Endometrial microvascular endothelial cells (primary cell): ENCODE data around the gene TMEM202. TPM values are rescaled to one million over a fixed set of nuclear protein-coding genes. Genes with fewer than 3 reads are reported as not detected.
"Not testable (repeated sequence)": the region's sequence is repeated elsewhere in the genome, so short reads cannot be mapped to it uniquely, and the experiment has no call there.

Experiments
- in situ Hi-C: cut with HindIII; loops from 2 replicates; pipeline ENCODE4 v1.10.0; 2017; ENCODE audit warnings: low sequenced_read_pairs, low pct_unique_long_range_greater_than_20kb; ENCODE audit errors: inconsistent ontology term
- total RNA-seq: library from RNA; depleted of rRNA; stranded (reverse); fragments of >200 nt; gene quantifications from one replicate; pipeline ENCODE4 v1.2.3, GENCODE V29; 2015; ENCODE audit errors: inconsistent ontology term

TMEM202 gene
- total RNA-seq, 1 donor from 2014 or later: not detected

- in situ Hi-C loops: no loop called here
Observed at GRCh38 chr15:72389231-72389630, 8.9 kb upstream of the TMEM202 start.

GRCh38 chr15:72396331-72396730 lies 1.8 kb upstream of the TMEM202 start:
- in situ Hi-C loops: not testable (repeated sequence)

GRCh38 chr15:72398648-72399047 lies 543 bp downstream of the TMEM202 start:
- in situ Hi-C loops: no loop called here

- in situ Hi-C loops: no loop called here
Observed at GRCh38 chr15:72402726-72403125, 4.6 kb downstream of the TMEM202 start.

GRCh38 chr15:72404356-72404755 lies 6.3 kb downstream of the TMEM202 start:
- in situ Hi-C loops: no loop called here

- in situ Hi-C loops: no loop called here
Observed at GRCh38 chr15:72404841-72405240, 6.7 kb downstream of the TMEM202 start.

GRCh38 chr15:72406936-72407335 lies 8.8 kb downstream of the TMEM202 start:
- in situ Hi-C loops: no loop called here

GRCh38 chr15:72411111-72411510 lies 13.0 kb downstream of the TMEM202 start:
- in situ Hi-C loops: no loop called here

- in situ Hi-C loops: no loop called here
Observed at GRCh38 chr15:72411544-72411943, 13.4 kb downstream of the TMEM202 start.

- in situ Hi-C loops: not testable (repeated sequence)
Observed at GRCh38 chr15:72413337-72413736, 15.2 kb downstream of the TMEM202 start.

- in situ Hi-C loops: no loop called here
Observed at GRCh38 chr15:72415304-72415703, 17.2 kb downstream of the TMEM202 start.

- in situ Hi-C loops: not testable (repeated sequence)
Observed at GRCh38 chr15:72419768-72420167, 21.7 kb downstream of the TMEM202 start.

- in situ Hi-C loops: no loop called here
Observed at GRCh38 chr15:72420576-72420975, 22.5 kb downstream of the TMEM202 start.

GRCh38 chr15:72421484-72421883 lies 23.4 kb downstream of the TMEM202 start:
- in situ Hi-C loops: no loop called here

- in situ Hi-C loops: no loop called here
Observed at GRCh38 chr15:72423256-72423655, 25.2 kb downstream of the TMEM202 start.

- in situ Hi-C loops: no loop called here
Observed at GRCh38 chr15:72426753-72427152, 28.6 kb downstream of the TMEM202 start.

- in situ Hi-C loops: no loop called here
Observed at GRCh38 chr15:72437650-72438316, 39.7 kb downstream of the TMEM202 start.

GRCh38 chr15:72442848-72443247 lies 44.7 kb downstream of the TMEM202 start:
- in situ Hi-C loops: not testable (repeated sequence)

- in situ Hi-C loops: no loop called here
Observed at GRCh38 chr15:72445426-72445825, 47.3 kb downstream of the TMEM202 start.

GRCh38 chr15:72450805-72451204 lies 52.7 kb downstream of the TMEM202 start:
- in situ Hi-C loops: no loop called here

GRCh38 chr15:72451224-72451623 lies 53.1 kb downstream of the TMEM202 start:
- in situ Hi-C loops: no loop called here
